ENCODE measurements around the gene IL17RD. TPM values are rescaled to one million over a fixed set of nuclear protein-coding genes. Genes with fewer than 3 reads are reported as not detected.

IL17RD gene
- total RNA-seq, 1 donor from 2014 or later = 17.2 TPM

DNA sequence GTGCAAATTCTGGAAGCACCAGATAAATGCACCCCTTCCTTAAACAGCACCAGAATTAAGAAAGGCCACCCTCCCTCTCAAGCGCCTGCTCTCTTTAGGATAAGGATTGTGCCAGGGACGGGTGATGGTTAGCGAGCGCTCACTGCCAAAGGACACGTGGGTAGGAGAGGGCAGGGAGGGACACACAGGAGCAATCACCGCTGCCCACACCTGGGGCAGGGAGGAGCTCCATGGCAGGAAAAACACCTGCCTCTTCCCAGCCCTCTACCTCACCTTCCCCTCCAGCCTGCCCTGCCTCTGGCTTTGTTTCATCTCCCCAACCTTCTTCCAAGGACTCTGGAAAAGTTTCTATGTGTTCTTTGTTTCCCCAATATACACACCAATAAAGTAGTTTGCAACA lies 112.0 kb downstream of the IL17RD start:
- Histone ChIP-seq H3K9me3 (no peaks in the 10 kb centered on the region), H3K27me3 (no peaks in the 10 kb centered on the region), H3K36me3 (no peaks in the 10 kb centered on the region), H3K4me1 (peaks cover 21% of the 10 kb centered on the region), H3K4me3 (no peak overlapping the region), H3K27ac (no peak overlapping the region)
- TF ChIP-seq, protein P1, sequence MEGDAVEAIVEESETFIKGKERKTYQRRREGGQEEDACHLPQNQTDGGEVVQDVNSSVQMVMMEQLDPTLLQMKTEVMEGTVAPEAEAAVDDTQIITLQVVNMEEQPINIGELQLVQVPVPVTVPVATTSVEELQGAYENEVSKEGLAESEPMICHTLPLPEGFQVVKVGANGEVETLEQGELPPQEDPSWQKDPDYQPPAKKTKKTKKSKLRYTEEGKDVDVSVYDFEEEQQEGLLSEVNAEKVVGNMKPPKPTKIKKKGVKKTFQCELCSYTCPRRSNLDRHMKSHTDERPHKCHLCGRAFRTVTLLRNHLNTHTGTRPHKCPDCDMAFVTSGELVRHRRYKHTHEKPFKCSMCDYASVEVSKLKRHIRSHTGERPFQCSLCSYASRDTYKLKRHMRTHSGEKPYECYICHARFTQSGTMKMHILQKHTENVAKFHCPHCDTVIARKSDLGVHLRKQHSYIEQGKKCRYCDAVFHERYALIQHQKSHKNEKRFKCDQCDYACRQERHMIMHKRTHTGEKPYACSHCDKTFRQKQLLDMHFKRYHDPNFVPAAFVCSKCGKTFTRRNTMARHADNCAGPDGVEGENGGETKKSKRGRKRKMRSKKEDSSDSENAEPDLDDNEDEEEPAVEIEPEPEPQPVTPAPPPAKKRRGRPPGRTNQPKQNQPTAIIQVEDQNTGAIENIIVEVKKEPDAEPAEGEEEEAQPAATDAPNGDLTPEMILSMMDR (IDR thresholded peaks at IDR 0.05) = no peak
- TF ChIP-seq POLR2AphosphoS5 (IDR thresholded peaks at IDR 0.05; ENCODE audit: insufficient read depth in 1 of 2, low read depth in 1 of 2) (no peak), POLR2A (IDR thresholded peaks at IDR 0.05) (no peak)
- intact Hi-C loops (cut with DNase I) = no loop called here
- no peak for DNase-seq (ENCODE audit: extremely low spot score in 2 of 2)

DNA sequence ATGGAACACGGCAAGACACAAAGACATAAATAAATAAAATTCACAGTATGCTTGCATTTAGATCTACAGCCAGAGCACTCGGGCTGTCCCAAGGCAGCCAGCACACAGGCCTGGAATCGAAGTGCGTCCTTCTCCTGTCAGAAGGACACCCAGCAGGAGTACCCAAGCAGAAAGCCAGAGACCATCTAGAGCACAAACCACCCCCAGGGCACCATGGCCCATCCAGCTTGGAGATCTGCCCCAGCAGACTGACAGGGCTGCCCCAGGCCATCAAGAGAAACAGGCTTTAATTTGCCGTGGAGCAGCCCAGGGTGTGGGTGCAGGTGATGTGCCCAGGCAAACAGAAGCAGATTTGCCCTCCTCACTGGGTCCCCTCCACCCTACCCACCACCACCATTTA lies 112.5 kb downstream of the IL17RD start:
- DNase-seq (ENCODE audit: extremely low spot score in 2 of 2) = no peak
- no peaks in the 10 kb centered on the region for H3K27me3 ChIP-seq
- intact Hi-C loops (cut with DNase I) = no loop called here
- peaks cover 25% of the 10 kb centered on the region for H3K4me1 ChIP-seq
- no peaks in the 10 kb centered on the region for H3K36me3 ChIP-seq
- TF ChIP-seq POLR2A (IDR thresholded peaks at IDR 0.05) = no peak
- TF ChIP-seq, protein P1 (IDR thresholded peaks at IDR 0.05) = no peak
- no peak for TF ChIP-seq POLR2AphosphoS5 (IDR thresholded peaks at IDR 0.05; ENCODE audit: insufficient read depth in 1 of 2, low read depth in 1 of 2)
- H3K27ac ChIP-seq = no peak overlapping the region
- H3K9me3 ChIP-seq = no peaks in the 10 kb centered on the region
- no peak overlapping the region for H3K4me3 ChIP-seq

DNA sequence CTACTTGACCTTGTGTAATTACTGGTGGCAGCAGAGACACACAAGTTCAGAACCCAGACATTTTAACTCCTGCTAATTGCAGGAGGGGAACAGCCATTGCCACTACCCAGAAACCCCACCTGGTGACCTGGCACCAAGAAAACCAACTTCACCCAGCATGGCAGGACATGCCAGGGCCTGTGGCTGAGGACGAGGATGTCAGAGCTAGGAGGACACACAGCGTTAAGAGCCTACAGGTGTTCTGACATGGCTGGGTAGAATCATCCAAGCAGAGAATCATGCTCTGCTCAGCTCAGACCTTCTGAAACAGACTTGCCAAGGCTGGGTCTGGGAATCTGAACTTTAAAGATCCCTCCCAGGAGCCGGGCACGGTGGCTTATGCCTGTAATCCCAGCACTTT lies 116.4 kb downstream of the IL17RD start:
- H3K4me3 ChIP-seq = no peak overlapping the region
- no peaks in the 10 kb centered on the region for H3K9me3 ChIP-seq
- intact Hi-C loops (cut with DNase I) = no loop called here
- peaks cover 42% of the 10 kb centered on the region for H3K4me1 ChIP-seq
- no peak for TF ChIP-seq POLR2A (IDR thresholded peaks at IDR 0.05)
- TF ChIP-seq POLR2AphosphoS5 (IDR thresholded peaks at IDR 0.05; ENCODE audit: insufficient read depth in 1 of 2, low read depth in 1 of 2) = no peak
- TF ChIP-seq, protein P1 (IDR thresholded peaks at IDR 0.05) = no peak
- no peak for DNase-seq (ENCODE audit: extremely low spot score in 2 of 2)
- no peaks in the 10 kb centered on the region for H3K27me3 ChIP-seq
- H3K27ac ChIP-seq = peak overlapping the region; percentile 30
- no peaks in the 10 kb centered on the region for H3K36me3 ChIP-seq

DNA sequence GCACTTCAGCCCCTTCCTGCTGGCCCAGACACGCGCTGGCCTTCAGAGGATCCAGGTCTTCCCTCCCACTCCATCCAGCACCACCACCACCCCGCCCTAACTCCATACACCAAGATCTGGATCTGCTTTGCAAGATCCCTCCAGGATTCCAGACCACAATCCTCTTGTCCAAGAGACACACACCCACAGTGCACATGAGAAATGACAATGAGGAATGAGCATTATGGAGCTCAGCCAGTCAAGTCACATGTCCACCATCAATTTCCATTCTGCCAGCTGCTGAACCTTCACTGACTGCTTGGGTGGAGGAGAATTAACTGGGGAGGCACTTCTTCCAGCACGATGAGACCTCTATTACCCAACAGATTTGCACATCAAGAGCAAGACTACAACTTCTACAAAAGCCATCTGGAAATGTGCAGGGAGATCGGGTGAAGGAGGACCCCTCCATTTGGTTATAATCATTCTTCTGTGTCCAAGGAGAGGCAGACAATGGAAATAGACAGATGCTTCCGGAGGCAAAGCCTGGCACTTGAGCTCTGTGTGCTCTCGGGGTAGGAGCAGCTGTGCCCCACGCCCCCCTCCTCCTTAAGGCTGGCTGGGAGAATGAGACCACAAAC lies 117.0 kb downstream of the IL17RD start:
- DNase-seq (ENCODE audit: extremely low spot score in 2 of 2) = peak in 1 of 2 donors; percentile 92
- peak overlapping the region; percentile 30 for H3K27ac ChIP-seq

DNA sequence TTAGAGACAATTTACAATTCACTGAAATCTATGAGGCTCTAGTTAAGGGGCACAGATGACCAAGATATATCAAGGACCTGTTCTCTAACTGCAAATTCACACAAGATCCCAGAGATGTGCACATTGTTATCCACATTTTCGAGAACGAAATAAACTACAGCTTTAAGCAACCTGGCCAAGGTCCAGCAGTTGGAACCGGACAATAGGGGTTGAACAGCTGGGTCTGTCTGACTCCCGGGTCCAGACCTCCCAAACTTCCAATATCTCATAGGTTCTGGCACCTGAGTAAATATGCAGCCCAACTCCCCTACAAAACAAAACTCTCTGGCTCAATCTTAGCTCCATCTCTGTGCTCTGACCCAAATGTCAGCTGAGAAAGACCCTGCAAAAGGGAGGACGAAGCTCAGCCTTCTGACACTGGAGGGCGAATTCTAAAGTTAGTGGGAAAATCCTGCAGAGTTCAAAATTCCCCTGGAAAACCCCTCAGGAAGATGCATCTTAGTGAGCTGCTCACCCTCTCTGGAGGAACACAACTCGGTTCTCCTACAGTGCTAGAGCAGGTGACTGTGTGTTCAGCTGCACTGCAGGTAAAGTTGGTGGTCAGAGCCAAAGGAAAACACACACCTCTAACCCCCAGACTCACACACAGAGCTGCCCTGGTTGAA lies 118.9 kb downstream of the IL17RD start:
- no peaks in the 10 kb centered on the region for H3K27me3 ChIP-seq
- no peak overlapping the region for H3K4me3 ChIP-seq
- no peaks in the 10 kb centered on the region for H3K9me3 ChIP-seq
- no peak overlapping the region for H3K27ac ChIP-seq
- TF ChIP-seq, protein P1 (IDR thresholded peaks at IDR 0.05) = no peak
- TF ChIP-seq POLR2AphosphoS5 (IDR thresholded peaks at IDR 0.05; ENCODE audit: insufficient read depth in 1 of 2, low read depth in 1 of 2) = no peak
- no peak for DNase-seq (ENCODE audit: extremely low spot score in 2 of 2)
- H3K36me3 ChIP-seq = no peaks in the 10 kb centered on the region
- intact Hi-C loops (cut with DNase I) = no loop called here
- peaks cover 42% of the 10 kb centered on the region for H3K4me1 ChIP-seq

More for the DNA sequence above, 117.0 kb downstream of the IL17RD start:
- Histone ChIP-seq H3K36me3 (no peaks in the 10 kb centered on the region), H3K27me3 (no peaks in the 10 kb centered on the region), H3K4me1 (peaks cover 42% of the 10 kb centered on the region), H3K9me3 (no peaks in the 10 kb centered on the region), H3K4me3 (no peak overlapping the region)
- no peak for TF ChIP-seq POLR2A (IDR thresholded peaks at IDR 0.05)
- TF ChIP-seq POLR2AphosphoS5 (IDR thresholded peaks at IDR 0.05; ENCODE audit: insufficient read depth in 1 of 2, low read depth in 1 of 2) = peak in 1 of 2 donors; percentile 23
- intact Hi-C loops (cut with DNase I) = no loop called here

Measured in vagina (tissue), 2 donors.